Endothelial cell of umbilical vein (primary cell): Measurements from ENCODE around the gene SLC25A23. TPM values are rescaled to one million over a fixed set of nuclear protein-coding genes. Genes with fewer than 3 reads are reported as not detected.
A peak's percentile ranks its signal among the peaks of the same experiment; 100 is the strongest.

Experiments
- BruUV-seq: library from RNA; stranded (reverse); fragments of 400-500 nt; replicated peaks from 2 replicates; lab custom pipeline; 2021; lab: Mats Ljungman, UMichigan
- CTCF ChIA-PET: fragments of 300-600, 350-600 bp; sonication (Branson Sonifier 250); formaldehyde crosslinking; loops from one replicate; lab custom pipeline; 2021; ENCODE audit warnings: antibody characterized with exemption, inconsistent platforms; lab: Charles Lee
- POLR2A ChIA-PET: fragments of 300-600, 350-600 bp; sonication (Branson Sonifier 250); formaldehyde crosslinking; loops from one replicate; lab custom pipeline; 2021; ENCODE audit warnings: antibody characterized with exemption, inconsistent platforms; lab: Charles Lee
- DNase-seq: peaks from one replicate; pipeline ENCODE4 v3.0.0-alpha.2; 2011; ENCODE audit warnings: low read depth, low spot score
- FAIRE-seq: peaks from 2 replicates; lab custom pipeline; 2011; peaks lifted over from hg19 to GRCh38; lab: Jason Lieb, UNC
- H2AFZ ChIP-seq: 2 replicates; pipeline ENCODE4 v1.6.0; 2012; ENCODE audit warnings: low read depth, low read length, control low read depth, inconsistent platforms
- H3K27ac ChIP-seq: 2 replicates; pipeline ENCODE4 v1.5.1; 2011; ENCODE audit warnings: low read depth, mild to moderate bottlenecking, control low read depth, low read length, moderate library complexity; ENCODE audit not compliant: insufficient read depth
- H3K27me3 ChIP-seq, 2 experiments: 2 replicates each; pipeline versions ENCODE4 v1.6.0 to v1.6.1; 2011; ENCODE audit warnings: low read length in 2 of 2, mixed read lengths in 1 of 2; ENCODE audit not compliant: control insufficient read depth in 2 of 2, insufficient read depth in 2 of 2
- H3K36me3 ChIP-seq, 2 experiments: 2 replicates in 1 of 2; 3 replicates in 1 of 2; pipeline ENCODE4 v1.5.1; 2011; ENCODE audit warnings: low read length in 2 of 2, mild to moderate bottlenecking in 1 of 2, moderate library complexity in 1 of 2; ENCODE audit not compliant: control insufficient read depth in 2 of 2, insufficient read depth in 2 of 2; ENCODE audit errors: extremely low read depth in 1 of 2
- H3K4me1 ChIP-seq: 3 replicates; pipeline ENCODE4 v1.5.1; 2011; ENCODE audit warnings: mild to moderate bottlenecking, low read length; ENCODE audit not compliant: control insufficient read depth, insufficient read depth; ENCODE audit errors: extremely low read depth
- H3K4me2 ChIP-seq: 2 replicates; pipeline ENCODE4 v1.6.1; 2011; ENCODE audit warnings: low read length, control low read depth, mixed read lengths; ENCODE audit not compliant: insufficient read depth
- H3K4me3 ChIP-seq, 3 experiments: fragments of 200-600 bp in 1 of 3; sonication (generic), shearing (Covaris generic) in 1 of 3; replicated peaks in 1 of 3; 2 replicates each; pipeline ENCODE4 v1.5.1; 2011 to 2016; ENCODE audit warnings: control low read depth in 3 of 3, low read length in 3 of 3, mild to moderate bottlenecking in 2 of 3, inconsistent platforms in 1 of 3, low read depth in 1 of 3, moderate library complexity in 1 of 3; ENCODE audit not compliant: insufficient read depth in 1 of 3
- H3K79me2 ChIP-seq: 2 replicates; pipeline ENCODE4 v1.6.0; 2012; ENCODE audit warnings: low read length, inconsistent platforms; ENCODE audit not compliant: control insufficient read depth, insufficient read depth
- H3K9ac ChIP-seq: replicated peaks from 2 replicates; pipeline ENCODE3; 2011; ENCODE audit warnings: low read length, control low read depth; ENCODE audit not compliant: insufficient read depth; ENCODE audit errors: extremely low read depth
- H3K9me1 ChIP-seq: replicated peaks from 3 replicates; pipeline ENCODE4 v1.6.0; 2011; ENCODE audit warnings: mild to moderate bottlenecking, low read length; ENCODE audit not compliant: control insufficient read depth, insufficient read depth; ENCODE audit errors: extremely low read depth
- H3K9me3 ChIP-seq: replicated peaks from 2 replicates; pipeline ENCODE4 v1.5.1; 2012; ENCODE audit warnings: low read length, inconsistent platforms; ENCODE audit not compliant: control insufficient read depth, insufficient read depth
- H4K20me1 ChIP-seq: replicated peaks from 2 replicates; pipeline ENCODE3; 2011; ENCODE audit warnings: mild to moderate bottlenecking, low read length; ENCODE audit not compliant: control insufficient read depth, insufficient read depth; ENCODE audit errors: extremely low read depth
- CTCF ChIP-seq, 2 donors: IDR thresholded peaks; 1 replicate in 1 of 2; 2 replicates in 1 of 2; pipeline ENCODE4 v1.5.1; 2011; ENCODE audit warnings: low read length in 2 of 2, mild to moderate bottlenecking in 2 of 2, moderate library complexity in 2 of 2, control low read depth in 1 of 2, inconsistent platforms in 1 of 2, low read depth in 1 of 2; ENCODE audit not compliant: insufficient read depth in 1 of 2; ENCODE audit errors: extremely low read depth in 1 of 2
- EZH2 ChIP-seq: IDR thresholded peaks from 2 replicates; pipeline ENCODE4 v1.6.1; 2012; ENCODE audit warnings: borderline replicate concordance, low read depth, mild to moderate bottlenecking, moderate library complexity, low read length, inconsistent platforms; ENCODE audit not compliant: severe bottlenecking
- FOS ChIP-seq: IDR thresholded peaks from 2 replicates; pipeline ENCODE4 v1.6.1; 2011; ENCODE audit warnings: mild to moderate bottlenecking, low read length, moderate library complexity, borderline replicate concordance; ENCODE audit not compliant: insufficient read depth
- GATA2 ChIP-seq: IDR thresholded peaks from 2 replicates; pipeline ENCODE4 v1.7.0; 2011; ENCODE audit warnings: low read depth, mild to moderate bottlenecking, moderate library complexity, mixed read lengths, low read length; ENCODE audit not compliant: insufficient read length, insufficient read depth
- JUN ChIP-seq: IDR thresholded peaks from 2 replicates; pipeline ENCODE4 v1.6.1; 2011; ENCODE audit warnings: borderline replicate concordance, low read depth; ENCODE audit not compliant: insufficient read length, insufficient read depth
- MAX ChIP-seq: IDR thresholded peaks from 2 replicates; pipeline ENCODE4 v1.6.1; 2011; ENCODE audit not compliant: insufficient read depth, insufficient read length
- MYC ChIP-seq: IDR thresholded peaks from one replicate; pipeline ENCODE4 v1.6.1; 2011; ENCODE audit warnings: mild to moderate bottlenecking, low read depth, low read length
- POLR2A ChIP-seq: IDR thresholded peaks from 2 replicates; pipeline ENCODE4 v1.6.1; 2012; ENCODE audit warnings: low read depth, mild to moderate bottlenecking, control low read depth, low read length
- POLR2AphosphoS5 ChIP-seq: IDR thresholded peaks from 2 replicates; pipeline ENCODE4 v1.6.1; 2012; ENCODE audit warnings: low read depth, mild to moderate bottlenecking, control low read depth, low read length, moderate library complexity; ENCODE audit not compliant: insufficient read depth
- dilution Hi-C: fragments of 300-500 bp; cut with MboI; formaldehyde crosslinking; loops from one replicate; pipeline ENCODE4 v1.15.0; 2019; ENCODE audit warnings: low sequenced_read_pairs; ENCODE audit not compliant: extremely low pct_ligation_motif_present
- intact Hi-C: fragments of 100-400 bp; cut with micrococcal nuclease; formaldehyde crosslinking; loops from one replicate; pipeline ENCODE4 v1.10.0; 2022
- polyA plus RNA-seq, 4 experiments: library from polyadenylated mRNA; depleted of rRNA in 3 of 4; stranded (reverse) in 3 of 4; unstranded in 1 of 4; fragments of >200 nt; gene quantifications; 2 replicates each; pipeline versions ENCODE4 v1.2.1 to v1.2.3, GENCODE V29; 2011 to 2012; ENCODE audit warnings: missing spikeins in 1 of 4
- total RNA-seq: library from RNA; stranded (reverse); gene quantifications from 2 replicates; pipeline ENCODE4 v1.2.3, GENCODE V29; 2021

SLC25A23 gene
- total and polyA plus RNA-seq, 2 donors (not counting 3 experiments of a cell fraction or from before 2014, with no cell fraction given): 12.8 to 33.5 TPM

- Histone ChIP-seq H3K9me1 (no peaks in the 10 kb centered on the region), H3K4me1 (peaks cover 7% of the 10 kb centered on the region), H3K27me3 (peaks cover under 1 to 2% of the 10 kb centered on the region in 2 experiments), H3K36me3 (peaks cover under 1 to 5% of the 10 kb centered on the region in 2 experiments), H3K9ac (no peak overlapping the region), H3K79me2 (no peaks in the 10 kb centered on the region), H3K9me3 (no peaks in the 10 kb centered on the region), H3K4me2 (peak overlapping the region; percentile 90), H2AFZ (peak overlapping the region; percentile 98), H3K4me3 (peak overlapping the region; percentile 54 to 72 (median 58)), H3K27ac (no peak overlapping the region), H4K20me1 (no peaks in the 10 kb centered on the region)
- no peak for FAIRE-seq
- ChIA-PET CTCF (interaction anchor here (1.1 to 1.3 kb wide), 2 partner anchors 34 to 58 kb away, joined by 3 to 5 read pairs; partner anchors contain the start of gene KHSRP), POLR2A (no interaction called here)
- TF ChIP-seq MYC (no peak), POLR2AphosphoS5 (no peak), FOS (no peak), EZH2 (no peak), GATA2 (no peak)
- intact Hi-C loops (no loop called here), dilution Hi-C loops (no loop called here)
- no peak for DNase-seq
- no TSS peak for BruUV-seq
Measured at GRCh38 chr19:6458695-6459261, 814 bp downstream of the SLC25A23 start.

GRCh38 chr19:6457958-6458694 is 1.5 kb downstream of the SLC25A23 start:
- POLR2A ChIA-PET: no interaction called here
- TF ChIP-seq GATA2 (no peak), FOS (no peak), JUN (no peak), POLR2AphosphoS5 (no peak), POLR2A (no peak), MAX (no peak), CTCF (IDR thresholded peaks at IDR 0.05; ENCODE audit: extremely low read depth in 1 of 2, insufficient read depth in 1 of 2, low read depth in 1 of 2, low read length in 2 of 2) (no peak), MYC (no peak), EZH2 (no peak)
- intact Hi-C loops (no loop called here), dilution Hi-C loops (no loop called here)
- no peaks in the 10 kb centered on the region for H3K9me3 ChIP-seq
- no peaks in the 10 kb centered on the region for H3K9me1 ChIP-seq
- no peak overlapping the region for H3K9ac ChIP-seq
- no peaks in the 10 kb centered on the region for H4K20me1 ChIP-seq
- no peak overlapping the region for H2AFZ ChIP-seq
- H3K4me2 ChIP-seq: no peak overlapping the region
- no peaks in the 10 kb centered on the region for H3K79me2 ChIP-seq
- FAIRE-seq (no peak), DNase-seq (no peak)
- no peaks in the 10 kb centered on the region for H3K27me3 ChIP-seq
- CTCF ChIA-PET: no interaction called here
- no TSS peak for BruUV-seq
- peaks cover 2 to 6% of the 10 kb centered on the region in 2 experiments for H3K36me3 ChIP-seq
- H3K27ac ChIP-seq: no peak overlapping the region
- peaks cover 7% of the 10 kb centered on the region for H3K4me1 ChIP-seq
- no peak overlapping the region for H3K4me3 ChIP-seq
